OCI-LY3 (cell line): ENCODE results near the gene ENO1.
A peak's percentile ranks its signal among the peaks of the same experiment; 100 is the strongest.
"Not testable (repeated sequence)": the region's sequence is repeated elsewhere in the genome, so short reads cannot be mapped to it uniquely, and the experiment has no call there.

Source experiments
- H2AFZ ChIP-seq: fragments of 200-600, 300-600 bp; shearing (Covaris generic); 2 replicates; pipeline ENCODE4 v1.6.0; 2014; ENCODE audit warnings: antibody characterized with exemption, low read depth, low read length
- H3K27ac ChIP-seq: fragments of 200-600, 300-600 bp; sonication (generic); 2 replicates; pipeline ENCODE4 v1.5.1; 2014; ENCODE audit warnings: mild to moderate bottlenecking, low read length, moderate library complexity, mixed read lengths
- H3K27me3 ChIP-seq: fragments of 200-600, 300-600 bp; sonication (generic); 2 replicates; pipeline ENCODE4 v1.6.1; 2014; ENCODE audit warnings: low read depth, low read length, mixed read lengths
- H3K36me3 ChIP-seq: fragments of 200-600, 300-600 bp; sonication (generic); replicated peaks from 2 replicates; pipeline ENCODE3; 2014; ENCODE audit warnings: low read depth, low read length, mixed read lengths
- H3K4me1 ChIP-seq: fragments of 300-600, 200-600 bp; sonication (generic); 2 replicates; pipeline ENCODE4 v1.6.1; 2014; ENCODE audit warnings: low read length, mixed read lengths
- H3K4me2 ChIP-seq: fragments of 200-600, 300-600 bp; sonication (generic); 2 replicates; pipeline ENCODE4 v1.6.1; 2014; ENCODE audit warnings: low read length, mixed read lengths
- H3K4me3 ChIP-seq: fragments of 300-600, 200-600 bp; sonication (generic); 2 replicates; pipeline ENCODE4 v1.5.1; 2014; ENCODE audit warnings: antibody characterized with exemption, mild to moderate bottlenecking, low read length, moderate library complexity
- H3K79me2 ChIP-seq: fragments of 300-600, 200-600 bp; shearing (Covaris generic); 2 replicates; pipeline ENCODE4 v1.6.1; 2014; ENCODE audit warnings: mild to moderate bottlenecking, low read length, mixed read lengths
- H3K9ac ChIP-seq: fragments of 300-600, 200-600 bp; shearing (Covaris generic); 2 replicates; pipeline ENCODE4 v1.6.0; 2014; ENCODE audit warnings: mild to moderate bottlenecking, low read length, moderate library complexity
- H3K9me3 ChIP-seq: fragments of 200-600, 300-600 bp; shearing (Covaris generic); 2 replicates; pipeline ENCODE4 v1.6.1; 2014; ENCODE audit warnings: low read length, mixed read lengths; ENCODE audit not compliant: insufficient read depth
- H4K20me1 ChIP-seq: fragments of 200-600, 300-600 bp; sonication (generic); 2 replicates; pipeline ENCODE4 v1.6.1; 2016; ENCODE audit warnings: low read length, mixed read lengths; ENCODE audit not compliant: insufficient read depth
- CTCF ChIP-seq: fragments of 200-600, 300-600 bp; sonication (generic); IDR thresholded peaks from 2 replicates; pipeline ENCODE4 v1.5.1; 2014; ENCODE audit warnings: antibody characterized with exemption, low read length, low read depth
- EZH2phosphoT487 ChIP-seq: fragments of 200-600 bp; shearing (Covaris generic); IDR thresholded peaks from 2 replicates; pipeline ENCODE4 v1.6.1; 2018; ENCODE audit warnings: antibody characterized with exemption, mixed run types, low read depth

The ENO1 gene

GRCh38 chr1:8905582-8906191 lies 27.2 kb upstream of the ENO1 start:
- Histone ChIP-seq H3K36me3 (no peaks in the 10 kb centered on the region), H3K27ac (no peak overlapping the region), H3K4me1 (no peaks in the 10 kb centered on the region), H3K4me2 (no peak overlapping the region), H2AFZ (no peak overlapping the region), H3K27me3 (no peaks in the 10 kb centered on the region), H3K9me3 (no peaks in the 10 kb centered on the region), H3K9ac (no peak overlapping the region), H3K79me2 (no peaks in the 10 kb centered on the region), H3K4me3 (no peak overlapping the region), H4K20me1 (no peaks in the 10 kb centered on the region)
- TF ChIP-seq EZH2phosphoT487 = no peak
- no peak for TF ChIP-seq CTCF

- H3K9ac ChIP-seq = no peak overlapping the region
- no peaks in the 10 kb centered on the region for H3K79me2 ChIP-seq
- H3K36me3 ChIP-seq = no peaks in the 10 kb centered on the region
- H3K4me2 ChIP-seq = no peak overlapping the region
- no peaks in the 10 kb centered on the region for H3K9me3 ChIP-seq
- no peaks in the 10 kb centered on the region for H4K20me1 ChIP-seq
- no peak overlapping the region for H3K27ac ChIP-seq
- no peak overlapping the region for H2AFZ ChIP-seq
- no peaks in the 10 kb centered on the region for H3K27me3 ChIP-seq
- peaks cover 12% of the 10 kb centered on the region for H3K4me1 ChIP-seq
- TF ChIP-seq CTCF (no peak), EZH2phosphoT487 (no peak)
- H3K4me3 ChIP-seq = no peak overlapping the region
Observed at GRCh38 chr1:8903908-8904650, 25.6 kb upstream of the ENO1 start.

GRCh38 chr1:8903410-8903809 lies 24.9 kb upstream of the ENO1 start:
- 0 out of 2 replicates have a peak, but pooled peaks have one; percentile 5 for TF ChIP-seq CTCF
- TF ChIP-seq EZH2phosphoT487 = no peak
- Histone ChIP-seq H3K27me3 (no peaks in the 10 kb centered on the region), H3K27ac (no peak overlapping the region), H3K4me2 (no peak overlapping the region), H3K79me2 (no peaks in the 10 kb centered on the region), H3K36me3 (no peaks in the 10 kb centered on the region), H3K4me1 (peaks cover 12% of the 10 kb centered on the region), H4K20me1 (no peaks in the 10 kb centered on the region), H3K9ac (no peak overlapping the region), H2AFZ (no peak overlapping the region), H3K9me3 (no peaks in the 10 kb centered on the region), H3K4me3 (no peak overlapping the region)

GRCh38 chr1:8902765-8903164 lies 24.3 kb upstream of the ENO1 start:
- no peaks in the 10 kb centered on the region for H3K27me3 ChIP-seq
- no peak overlapping the region for H3K9ac ChIP-seq
- H3K4me2 ChIP-seq = no peak overlapping the region
- peaks cover 12% of the 10 kb centered on the region for H3K4me1 ChIP-seq
- no peak overlapping the region for H3K4me3 ChIP-seq
- H3K36me3 ChIP-seq = no peaks in the 10 kb centered on the region
- no peaks in the 10 kb centered on the region for H3K79me2 ChIP-seq
- no peaks in the 10 kb centered on the region for H3K9me3 ChIP-seq
- H2AFZ ChIP-seq = no peak overlapping the region
- H4K20me1 ChIP-seq = no peaks in the 10 kb centered on the region
- no peak overlapping the region for H3K27ac ChIP-seq
- TF ChIP-seq CTCF = no peak
- no peak for TF ChIP-seq EZH2phosphoT487

- H3K27me3 ChIP-seq, H3K79me2 ChIP-seq, H3K9ac ChIP-seq, H4K20me1 ChIP-seq, H3K9me3 ChIP-seq, H3K27ac ChIP-seq, H3K36me3 ChIP-seq, H2AFZ ChIP-seq, H3K4me2 ChIP-seq, H3K4me3 ChIP-seq: not testable (repeated sequence)
- peaks cover 12% of the 10 kb centered on the region for H3K4me1 ChIP-seq
Observed at GRCh38 chr1:8900684-8901083, 22.2 kb upstream of the ENO1 start.
